Endothelial cell of umbilical vein (primary cell): ENCODE measurements around the gene RAB31. TPM values are rescaled to one million over a fixed set of nuclear protein-coding genes. Genes with fewer than 3 reads are reported as not detected.

Source experiments
- BruUV-seq: library from RNA; stranded (reverse); fragments of 400-500 nt; replicated peaks from 2 replicates; lab custom pipeline; 2021; lab: Mats Ljungman, UMichigan
- CTCF ChIA-PET: fragments of 300-600, 350-600 bp; sonication (Branson Sonifier 250); formaldehyde crosslinking; loops from one replicate; lab custom pipeline; 2021; ENCODE audit warnings: antibody characterized with exemption, inconsistent platforms; lab: Charles Lee
- POLR2A ChIA-PET: fragments of 300-600, 350-600 bp; sonication (Branson Sonifier 250); formaldehyde crosslinking; loops from one replicate; lab custom pipeline; 2021; ENCODE audit warnings: antibody characterized with exemption, inconsistent platforms; lab: Charles Lee
- DNase-seq: peaks from one replicate; pipeline ENCODE4 v3.0.0-alpha.2; 2011; ENCODE audit warnings: low read depth, low spot score
- FAIRE-seq: peaks from 2 replicates; lab custom pipeline; 2011; peaks lifted over from hg19 to GRCh38; lab: Jason Lieb, UNC
- H2AFZ ChIP-seq: 2 replicates; pipeline ENCODE4 v1.6.0; 2012; ENCODE audit warnings: low read depth, low read length, control low read depth, inconsistent platforms
- H3K27ac ChIP-seq: 2 replicates; pipeline ENCODE4 v1.5.1; 2011; ENCODE audit warnings: low read depth, mild to moderate bottlenecking, control low read depth, low read length, moderate library complexity; ENCODE audit not compliant: insufficient read depth
- H3K27me3 ChIP-seq, 2 experiments: 2 replicates each; pipeline versions ENCODE4 v1.6.0 to v1.6.1; 2011; ENCODE audit warnings: low read length in 2 of 2, mixed read lengths in 1 of 2; ENCODE audit not compliant: control insufficient read depth in 2 of 2, insufficient read depth in 2 of 2
- H3K36me3 ChIP-seq, 2 experiments: 2 replicates in 1 of 2; 3 replicates in 1 of 2; pipeline ENCODE4 v1.5.1; 2011; ENCODE audit warnings: low read length in 2 of 2, mild to moderate bottlenecking in 1 of 2, moderate library complexity in 1 of 2; ENCODE audit not compliant: control insufficient read depth in 2 of 2, insufficient read depth in 2 of 2; ENCODE audit errors: extremely low read depth in 1 of 2
- H3K4me1 ChIP-seq: 3 replicates; pipeline ENCODE4 v1.5.1; 2011; ENCODE audit warnings: mild to moderate bottlenecking, low read length; ENCODE audit not compliant: control insufficient read depth, insufficient read depth; ENCODE audit errors: extremely low read depth
- H3K4me2 ChIP-seq: 2 replicates; pipeline ENCODE4 v1.6.1; 2011; ENCODE audit warnings: low read length, control low read depth, mixed read lengths; ENCODE audit not compliant: insufficient read depth
- H3K4me3 ChIP-seq, 3 experiments: fragments of 200-600 bp in 1 of 3; sonication (generic), shearing (Covaris generic) in 1 of 3; replicated peaks in 1 of 3; 2 replicates each; pipeline ENCODE4 v1.5.1; 2011 to 2016; ENCODE audit warnings: control low read depth in 3 of 3, low read length in 3 of 3, mild to moderate bottlenecking in 2 of 3, inconsistent platforms in 1 of 3, low read depth in 1 of 3, moderate library complexity in 1 of 3; ENCODE audit not compliant: insufficient read depth in 1 of 3
- H3K79me2 ChIP-seq: 2 replicates; pipeline ENCODE4 v1.6.0; 2012; ENCODE audit warnings: low read length, inconsistent platforms; ENCODE audit not compliant: control insufficient read depth, insufficient read depth
- H3K9ac ChIP-seq: replicated peaks from 2 replicates; pipeline ENCODE3; 2011; ENCODE audit warnings: low read length, control low read depth; ENCODE audit not compliant: insufficient read depth; ENCODE audit errors: extremely low read depth
- H3K9me1 ChIP-seq: replicated peaks from 3 replicates; pipeline ENCODE4 v1.6.0; 2011; ENCODE audit warnings: mild to moderate bottlenecking, low read length; ENCODE audit not compliant: control insufficient read depth, insufficient read depth; ENCODE audit errors: extremely low read depth
- H3K9me3 ChIP-seq: replicated peaks from 2 replicates; pipeline ENCODE4 v1.5.1; 2012; ENCODE audit warnings: low read length, inconsistent platforms; ENCODE audit not compliant: control insufficient read depth, insufficient read depth
- H4K20me1 ChIP-seq: replicated peaks from 2 replicates; pipeline ENCODE3; 2011; ENCODE audit warnings: mild to moderate bottlenecking, low read length; ENCODE audit not compliant: control insufficient read depth, insufficient read depth; ENCODE audit errors: extremely low read depth
- CTCF ChIP-seq, 2 donors: IDR thresholded peaks; 1 replicate in 1 of 2; 2 replicates in 1 of 2; pipeline ENCODE4 v1.5.1; 2011; ENCODE audit warnings: low read length in 2 of 2, mild to moderate bottlenecking in 2 of 2, moderate library complexity in 2 of 2, control low read depth in 1 of 2, inconsistent platforms in 1 of 2, low read depth in 1 of 2; ENCODE audit not compliant: insufficient read depth in 1 of 2; ENCODE audit errors: extremely low read depth in 1 of 2
- EZH2 ChIP-seq: IDR thresholded peaks from 2 replicates; pipeline ENCODE4 v1.6.1; 2012; ENCODE audit warnings: borderline replicate concordance, low read depth, mild to moderate bottlenecking, moderate library complexity, low read length, inconsistent platforms; ENCODE audit not compliant: severe bottlenecking
- FOS ChIP-seq: IDR thresholded peaks from 2 replicates; pipeline ENCODE4 v1.6.1; 2011; ENCODE audit warnings: mild to moderate bottlenecking, low read length, moderate library complexity, borderline replicate concordance; ENCODE audit not compliant: insufficient read depth
- GATA2 ChIP-seq: IDR thresholded peaks from 2 replicates; pipeline ENCODE4 v1.7.0; 2011; ENCODE audit warnings: low read depth, mild to moderate bottlenecking, moderate library complexity, mixed read lengths, low read length; ENCODE audit not compliant: insufficient read length, insufficient read depth
- JUN ChIP-seq: IDR thresholded peaks from 2 replicates; pipeline ENCODE4 v1.6.1; 2011; ENCODE audit warnings: borderline replicate concordance, low read depth; ENCODE audit not compliant: insufficient read length, insufficient read depth
- MYC ChIP-seq: IDR thresholded peaks from one replicate; pipeline ENCODE4 v1.6.1; 2011; ENCODE audit warnings: mild to moderate bottlenecking, low read depth, low read length
- POLR2A ChIP-seq: IDR thresholded peaks from 2 replicates; pipeline ENCODE4 v1.6.1; 2012; ENCODE audit warnings: low read depth, mild to moderate bottlenecking, control low read depth, low read length
- POLR2AphosphoS5 ChIP-seq: IDR thresholded peaks from 2 replicates; pipeline ENCODE4 v1.6.1; 2012; ENCODE audit warnings: low read depth, mild to moderate bottlenecking, control low read depth, low read length, moderate library complexity; ENCODE audit not compliant: insufficient read depth
- dilution Hi-C: fragments of 300-500 bp; cut with MboI; formaldehyde crosslinking; loops from one replicate; pipeline ENCODE4 v1.15.0; 2019; ENCODE audit warnings: low sequenced_read_pairs; ENCODE audit not compliant: extremely low pct_ligation_motif_present
- intact Hi-C: fragments of 100-400 bp; cut with micrococcal nuclease; formaldehyde crosslinking; loops from one replicate; pipeline ENCODE4 v1.10.0; 2022
- polyA plus RNA-seq, 4 experiments: library from polyadenylated mRNA; depleted of rRNA in 3 of 4; stranded (reverse) in 3 of 4; unstranded in 1 of 4; fragments of >200 nt; gene quantifications; 2 replicates each; pipeline versions ENCODE4 v1.2.1 to v1.2.3, GENCODE V29; 2011 to 2012; ENCODE audit warnings: missing spikeins in 1 of 4
- total RNA-seq: library from RNA; stranded (reverse); gene quantifications from 2 replicates; pipeline ENCODE4 v1.2.3, GENCODE V29; 2021
- TF ChIP-seq, protein P1 (sequence below): IDR thresholded peaks from 2 replicates; pipeline ENCODE4 v1.6.1; 2011; ENCODE audit not compliant: insufficient read depth, insufficient read length

RAB31 gene
- total and polyA plus RNA-seq, 2 donors (not counting 3 experiments of a cell fraction or from before 2014, with no cell fraction given): 30.5 TPM

GRCh38 chr18:9700261-9700796, 7.8 kb upstream of the RAB31 start:
- no peaks in the 10 kb centered on the region for H3K79me2 ChIP-seq
- H3K27me3 ChIP-seq: no peaks in the 10 kb centered on the region
- FAIRE-seq (no peak), DNase-seq (peak; percentile 43)
- H3K27ac ChIP-seq: no peak overlapping the region
- intact Hi-C loops (no loop called here), dilution Hi-C loops (no loop called here)
- H3K9me3 ChIP-seq: no peaks in the 10 kb centered on the region
- no peak overlapping the region for H3K4me3 ChIP-seq
- H4K20me1 ChIP-seq: no peaks in the 10 kb centered on the region
- H2AFZ ChIP-seq: peak overlapping the region; percentile 40
- peak overlapping the region; percentile 19 for H3K4me2 ChIP-seq
- no TSS peak for BruUV-seq
- peaks cover 15% of the 10 kb centered on the region for H3K4me1 ChIP-seq
- TF ChIP-seq EZH2 (no peak), JUN (no peak), FOS (no peak), CTCF (IDR thresholded peaks at IDR 0.05; ENCODE audit: extremely low read depth in 1 of 2, insufficient read depth in 1 of 2, low read depth in 1 of 2, low read length in 2 of 2) (no peak), POLR2A (no peak), GATA2 (no peak), MYC (no peak), POLR2AphosphoS5 (no peak)
- TF ChIP-seq, protein P1, sequence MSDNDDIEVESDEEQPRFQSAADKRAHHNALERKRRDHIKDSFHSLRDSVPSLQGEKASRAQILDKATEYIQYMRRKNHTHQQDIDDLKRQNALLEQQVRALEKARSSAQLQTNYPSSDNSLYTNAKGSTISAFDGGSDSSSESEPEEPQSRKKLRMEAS: no peak
- POLR2A ChIA-PET: no interaction called here
- H3K9ac ChIP-seq: no peak overlapping the region
- H3K9me1 ChIP-seq: no peaks in the 10 kb centered on the region
- no peaks in the 10 kb centered on the region for H3K36me3 ChIP-seq
- CTCF ChIA-PET: interaction anchor here (1.0 kb wide), 1 partner anchor 125 kb away, joined by 3 read pairs; no protein-coding TSS in a partner anchor
